ENCODE results near the gene FXR1.
"Not testable (repeated sequence)": the region's sequence is repeated elsewhere in the genome, so short reads cannot be mapped to it uniquely, and the experiment has no call there.

FXR1 gene

GRCh38 chr3:180940826-180941225, 28.4 kb downstream of the FXR1 start:
- no peak for DNase-seq

GRCh38 chr3:180947761-180948390, 35.4 kb downstream of the FXR1 start:
- no peak for DNase-seq

- DNase-seq = no peak
Observed at GRCh38 chr3:180959691-180960090, 47.2 kb downstream of the FXR1 start.

GRCh38 chr3:180961087-180961486, 48.6 kb downstream of the FXR1 start:
- DNase-seq = no peak

- DNase-seq = no peak
Observed at GRCh38 chr3:180961552-180961951, 49.1 kb downstream of the FXR1 start.

- no peak for DNase-seq
Observed at GRCh38 chr3:180962530-180962929, 50.1 kb downstream of the FXR1 start.

GRCh38 chr3:180970931-180971330, 58.5 kb downstream of the FXR1 start:
- DNase-seq = no peak

- DNase-seq = no peak
Observed at GRCh38 chr3:180973543-180973942, 61.1 kb downstream of the FXR1 start.

- DNase-seq = no peak
Observed at GRCh38 chr3:180974286-180974685, 61.8 kb downstream of the FXR1 start.

- no peak for DNase-seq
Observed at GRCh38 chr3:180977498-180977897, 65.0 kb downstream of the FXR1 start.

- DNase-seq = no peak
Observed at GRCh38 chr3:180979961-180980360, 67.5 kb downstream of the FXR1 start.

GRCh38 chr3:180980611-180981010, 68.1 kb downstream of the FXR1 start:
- DNase-seq = no peak

GRCh38 chr3:180981912-180982311, 69.4 kb downstream of the FXR1 start:
- no peak for DNase-seq

GRCh38 chr3:180983136-180983535, 70.7 kb downstream of the FXR1 start:
- DNase-seq = no peak

- DNase-seq = not testable (repeated sequence)
Observed at GRCh38 chr3:180986366-180986765, 73.9 kb downstream of the FXR1 start.

GRCh38 chr3:180987344-180987743, 74.9 kb downstream of the FXR1 start:
- no peak for DNase-seq

- DNase-seq = peak; percentile 90
Observed at GRCh38 chr3:180989291-180990163, 77.1 kb downstream of the FXR1 start, which contains the start of gene DNAJC19. Gene DNAJC19 (minus strand): TSS chr3:180989736. CDS start chr3:180989602, 134 bp downstream.

GRCh38 chr3:180990505-180990904, 78.0 kb downstream of the FXR1 start:
- DNase-seq = no peak

GRCh38 chr3:180996415-180996932, 84.0 kb downstream of the FXR1 start:
- no peak for DNase-seq

- DNase-seq = not testable (repeated sequence)
Observed at GRCh38 chr3:181002331-181002730, 89.9 kb downstream of the FXR1 start.

GRCh38 chr3:181003469-181003868, 91.0 kb downstream of the FXR1 start:
- DNase-seq = not testable (repeated sequence)

GRCh38 chr3:181006541-181006940, 94.1 kb downstream of the FXR1 start:
- no peak for DNase-seq

- no peak for DNase-seq
Observed at GRCh38 chr3:181007262-181007661, 94.8 kb downstream of the FXR1 start.

- no peak for DNase-seq
Observed at GRCh38 chr3:181008796-181009195, 96.3 kb downstream of the FXR1 start.
